IPS-15b (cell line): Measurements from ENCODE around the gene TM9SF1.
"Not testable (repeated sequence)": the region's sequence is repeated elsewhere in the genome, so short reads cannot be mapped to it uniquely, and the experiment has no call there.

Source experiments
- H3K27me3 ChIP-seq: one replicate; pipeline ENCODE4 v1.6.1; 2013; ENCODE audit warnings: low read length; ENCODE audit not compliant: control insufficient read depth, insufficient read depth
- H3K36me3 ChIP-seq: one replicate; pipeline ENCODE4 v1.6.1; 2013; ENCODE audit warnings: low read length; ENCODE audit not compliant: control insufficient read depth, insufficient read depth
- H3K4me1 ChIP-seq: one replicate; pipeline ENCODE4 v1.6.1; 2013; ENCODE audit warnings: mild to moderate bottlenecking, low read length; ENCODE audit not compliant: control insufficient read depth, insufficient read depth
- H3K4me3 ChIP-seq: one replicate; pipeline ENCODE4 v1.5.1; 2013; ENCODE audit warnings: low read depth, low read length
- H3K9ac ChIP-seq: one replicate; pipeline ENCODE4 v1.6.1; 2013; ENCODE audit warnings: low read depth, mild to moderate bottlenecking, low read length
- H3K9me3 ChIP-seq: one replicate; pipeline ENCODE4 v1.6.1; 2013; ENCODE audit warnings: mild to moderate bottlenecking, low read length; ENCODE audit not compliant: control insufficient read depth, insufficient read depth

The TM9SF1 gene

GRCh38 chr14:24234095-24235005, 39.1 kb upstream of the TM9SF1 start:
- Histone ChIP-seq H3K36me3 (peaks cover 24% of the 10 kb centered on the region), H3K9ac (no peak overlapping the region), H3K4me3 (no peak overlapping the region), H3K9me3 (no peaks in the 10 kb centered on the region), H3K4me1 (no peaks in the 10 kb centered on the region), H3K27me3 (no peaks in the 10 kb centered on the region)

- Histone ChIP-seq H3K4me3 (peak overlapping the region; percentile 97), H3K9ac (peak overlapping the region; percentile 38), H3K36me3 (peaks cover 18% of the 10 kb centered on the region), H3K9me3 (no peaks in the 10 kb centered on the region), H3K27me3 (no peaks in the 10 kb centered on the region), H3K4me1 (no peaks in the 10 kb centered on the region)
Observed at GRCh38 chr14:24233538-24233866, 38.3 kb upstream of the TM9SF1 start.

- no peaks in the 10 kb centered on the region for H3K4me1 ChIP-seq
- H3K4me3 ChIP-seq, result peak within 1 kb of the TSS; percentile 97
- H3K36me3 ChIP-seq, result peaks cover 12% of the 10 kb centered on the region
- no peaks in the 10 kb centered on the region for H3K9me3 ChIP-seq
- H3K9ac ChIP-seq, result peak within 1 kb of the TSS; percentile 87
- H3K27me3 ChIP-seq, result no peaks in the 10 kb centered on the region
Observed at GRCh38 chr14:24232645-24233537, 37.6 kb upstream of the TM9SF1 start, which contains the start of gene GMPR2. Gene GMPR2 (plus strand): TSS chr14:24232929. CDS start chr14:24233254, 325 bp downstream.

GRCh38 chr14:24232121-24232644, 36.9 kb upstream of the TM9SF1 start, which contains the start of gene NEDD8:
Gene NEDD8 (minus strand): TSS chr14:24232367. CDS start chr14:24232267, 100 bp downstream.
- Histone ChIP-seq H3K27me3 (no peaks in the 10 kb centered on the region), H3K36me3 (peaks cover 9% of the 10 kb centered on the region), H3K4me3 (peak within 1 kb of the TSS; percentile 97), H3K4me1 (no peaks in the 10 kb centered on the region), H3K9me3 (no peaks in the 10 kb centered on the region), H3K9ac (peak within 1 kb of the TSS; percentile 87)

GRCh38 chr14:24231263-24232120, 36.3 kb upstream of the TM9SF1 start:
- H3K4me1 ChIP-seq, result no peaks in the 10 kb centered on the region
- H3K9ac ChIP-seq, result peak overlapping the region; percentile 87
- no peaks in the 10 kb centered on the region for H3K9me3 ChIP-seq
- no peaks in the 10 kb centered on the region for H3K27me3 ChIP-seq
- peaks cover 3% of the 10 kb centered on the region for H3K36me3 ChIP-seq
- H3K4me3 ChIP-seq, result peak overlapping the region; percentile 97

GRCh38 chr14:24228902-24229301, 33.7 kb upstream of the TM9SF1 start:
- no peak overlapping the region for H3K4me3 ChIP-seq
- H3K27me3 ChIP-seq, result no peaks in the 10 kb centered on the region
- H3K9me3 ChIP-seq, result no peaks in the 10 kb centered on the region
- H3K9ac ChIP-seq, result no peak overlapping the region
- H3K4me1 ChIP-seq, result no peaks in the 10 kb centered on the region
- H3K36me3 ChIP-seq, result no peaks in the 10 kb centered on the region

- H3K9me3 ChIP-seq, result no peaks in the 10 kb centered on the region
- no peak overlapping the region for H3K9ac ChIP-seq
- no peaks in the 10 kb centered on the region for H3K36me3 ChIP-seq
- H3K4me1 ChIP-seq, result no peaks in the 10 kb centered on the region
- H3K27me3 ChIP-seq, result no peaks in the 10 kb centered on the region
- H3K4me3 ChIP-seq, result no peak overlapping the region
Observed at GRCh38 chr14:24226473-24226872, 31.2 kb upstream of the TM9SF1 start.

- Histone ChIP-seq H3K27me3 (no peaks in the 10 kb centered on the region), H3K9ac (no peak overlapping the region), H3K9me3 (no peaks in the 10 kb centered on the region), H3K36me3 (no peaks in the 10 kb centered on the region), H3K4me1 (no peaks in the 10 kb centered on the region), H3K4me3 (no peak overlapping the region)
Observed at GRCh38 chr14:24224618-24225071, 29.4 kb upstream of the TM9SF1 start.

- not testable (repeated sequence) for H3K9ac ChIP-seq, H3K27me3 ChIP-seq, H3K36me3 ChIP-seq
Observed at GRCh38 chr14:24222987-24223386, 27.7 kb upstream of the TM9SF1 start.

GRCh38 chr14:24219521-24219920, 24.3 kb upstream of the TM9SF1 start:
- Histone ChIP-seq H3K4me1 (no peaks in the 10 kb centered on the region), H3K9me3 (no peaks in the 10 kb centered on the region), H3K9ac (no peak overlapping the region), H3K4me3 (no peak overlapping the region), H3K27me3 (no peaks in the 10 kb centered on the region), H3K36me3 (peaks cover 7% of the 10 kb centered on the region)

More at GRCh38 chr14:24222987-24223386, 27.7 kb upstream of the TM9SF1 start:
- H3K4me3 ChIP-seq, H3K9me3 ChIP-seq, H3K4me1 ChIP-seq: not testable (repeated sequence)

GRCh38 chr14:24219080-24219479, 23.8 kb upstream of the TM9SF1 start:
- Histone ChIP-seq H3K9ac (no peak overlapping the region), H3K4me1 (no peaks in the 10 kb centered on the region), H3K27me3 (no peaks in the 10 kb centered on the region)

More at GRCh38 chr14:24219080-24219479, 23.8 kb upstream of the TM9SF1 start:
- H3K9me3 ChIP-seq, result no peaks in the 10 kb centered on the region
- no peak overlapping the region for H3K4me3 ChIP-seq
- peaks cover 11% of the 10 kb centered on the region for H3K36me3 ChIP-seq
